GM21381 (cell line): Measurements from ENCODE around the gene GALK1.

ENCODE experiments used
- ATAC-seq: cut with Tn5 transposase; IDR thresholded peaks from one replicate; pipeline ENCODE4 v1.9.1; 2021; ENCODE audit warnings: mild to moderate bottlenecking, moderate library complexity; ENCODE audit not compliant: unreplicated experiment

Gene GALK1

DNA sequence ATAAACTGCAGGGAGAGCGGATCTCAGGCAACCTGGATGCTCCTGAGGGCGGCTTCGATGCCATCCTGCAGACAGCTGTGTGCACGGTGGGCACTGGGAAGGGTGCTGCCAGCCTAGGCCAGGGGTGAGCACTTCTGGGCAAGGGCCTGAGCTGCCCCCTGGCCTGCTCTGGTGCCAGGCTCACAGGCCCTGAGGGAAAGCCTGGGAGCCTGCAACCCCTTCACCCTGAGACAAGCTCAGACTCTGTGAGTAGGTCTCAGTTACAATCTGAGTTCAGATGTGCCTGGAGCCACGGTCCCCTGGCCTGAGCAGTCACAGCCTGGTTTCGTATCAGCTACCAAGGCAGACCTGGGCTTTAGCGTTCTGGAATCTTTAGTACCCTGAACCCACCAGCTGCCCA lies 35.6 kb downstream of the GALK1 start:
- no peak for ATAC-seq

DNA sequence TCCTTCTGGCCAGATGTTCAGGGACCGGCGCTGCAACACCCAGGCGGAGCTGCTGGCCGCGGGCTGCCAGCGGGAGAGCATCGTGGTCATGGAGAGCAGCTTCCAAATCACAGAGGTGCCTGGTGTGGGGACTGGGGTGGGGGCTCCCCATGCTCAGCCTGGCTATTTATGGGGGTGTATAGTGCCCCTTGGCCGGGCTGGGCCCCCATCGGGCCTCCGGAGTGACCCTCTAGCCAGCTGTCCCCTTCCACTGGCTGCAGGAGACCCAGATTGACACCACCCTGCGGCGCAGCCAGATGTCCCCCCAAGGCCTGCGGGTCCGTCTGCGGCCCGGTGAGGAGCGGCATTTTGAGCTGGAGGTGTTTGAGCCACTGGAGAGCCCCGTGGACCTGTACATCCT lies 37.6 kb downstream of the GALK1 start:
- no peak for ATAC-seq

DNA sequence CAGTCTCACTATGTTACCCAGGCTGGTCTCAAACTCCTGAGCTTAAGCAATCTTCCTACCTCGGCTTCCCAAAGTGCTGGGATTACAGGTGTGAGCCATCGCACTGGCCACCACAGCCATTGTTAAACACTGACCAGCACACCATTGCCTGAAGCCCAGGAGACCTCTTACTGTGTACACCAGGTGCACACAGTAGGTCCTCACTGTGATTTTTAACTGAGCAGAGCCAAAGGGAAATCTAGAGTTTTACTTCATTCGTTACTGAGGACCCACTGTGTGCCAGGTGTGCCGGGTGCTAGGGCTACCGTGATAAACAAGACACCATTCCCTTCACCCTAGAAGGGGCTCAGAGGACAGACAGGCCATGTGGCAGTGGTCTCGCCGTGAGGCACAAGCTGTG lies 39.5 kb downstream of the GALK1 start:
- ATAC-seq = no peak

DNA sequence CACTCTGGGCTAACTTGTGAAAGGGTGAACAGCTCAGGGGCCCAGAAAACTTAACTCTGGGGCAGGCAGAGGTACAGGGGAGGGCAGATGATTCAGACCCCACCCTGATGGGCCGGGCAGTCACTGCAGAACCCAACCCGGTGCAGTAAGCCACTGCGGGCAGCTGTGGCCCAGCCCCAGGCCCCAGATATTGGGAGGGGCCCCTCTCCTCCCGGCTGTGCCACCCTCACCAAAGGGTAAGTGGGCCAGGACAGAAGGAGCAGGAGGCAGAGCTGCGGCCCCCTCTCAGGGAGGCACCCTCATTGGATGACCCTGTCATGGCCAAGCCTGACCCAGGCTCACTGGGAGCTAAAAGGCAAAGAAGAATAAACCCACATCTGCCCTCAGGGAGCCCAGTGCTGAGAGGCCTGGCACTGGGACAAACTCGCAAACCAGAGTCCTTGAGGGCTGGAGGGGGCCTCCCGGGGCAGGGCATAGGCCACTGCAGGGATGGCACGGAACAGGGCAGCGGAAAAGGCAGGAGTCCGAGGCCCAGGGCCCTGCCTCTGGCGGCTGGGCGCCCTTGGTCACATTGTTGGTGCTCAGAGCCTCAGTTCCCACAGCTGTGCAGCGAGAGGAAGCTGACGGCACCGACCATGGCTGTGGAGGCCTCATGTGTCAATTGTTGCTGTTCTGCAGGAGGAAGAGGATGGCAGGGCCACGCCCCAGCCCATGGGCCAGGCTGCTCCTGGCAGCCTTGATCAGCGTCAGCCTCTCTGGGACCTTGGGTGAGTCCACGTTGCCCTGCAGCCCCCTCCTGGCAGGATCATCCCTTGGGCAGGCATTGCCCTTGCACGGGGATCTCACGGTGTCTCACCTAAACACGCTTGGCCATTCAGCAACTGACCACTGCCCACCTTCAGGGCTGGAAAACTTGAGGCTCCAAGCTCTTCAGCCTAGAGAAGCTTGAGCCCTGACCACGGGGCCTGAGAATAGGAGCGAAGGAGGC lies 40.7 kb downstream of the GALK1 start:
- no peak for ATAC-seq

DNA sequence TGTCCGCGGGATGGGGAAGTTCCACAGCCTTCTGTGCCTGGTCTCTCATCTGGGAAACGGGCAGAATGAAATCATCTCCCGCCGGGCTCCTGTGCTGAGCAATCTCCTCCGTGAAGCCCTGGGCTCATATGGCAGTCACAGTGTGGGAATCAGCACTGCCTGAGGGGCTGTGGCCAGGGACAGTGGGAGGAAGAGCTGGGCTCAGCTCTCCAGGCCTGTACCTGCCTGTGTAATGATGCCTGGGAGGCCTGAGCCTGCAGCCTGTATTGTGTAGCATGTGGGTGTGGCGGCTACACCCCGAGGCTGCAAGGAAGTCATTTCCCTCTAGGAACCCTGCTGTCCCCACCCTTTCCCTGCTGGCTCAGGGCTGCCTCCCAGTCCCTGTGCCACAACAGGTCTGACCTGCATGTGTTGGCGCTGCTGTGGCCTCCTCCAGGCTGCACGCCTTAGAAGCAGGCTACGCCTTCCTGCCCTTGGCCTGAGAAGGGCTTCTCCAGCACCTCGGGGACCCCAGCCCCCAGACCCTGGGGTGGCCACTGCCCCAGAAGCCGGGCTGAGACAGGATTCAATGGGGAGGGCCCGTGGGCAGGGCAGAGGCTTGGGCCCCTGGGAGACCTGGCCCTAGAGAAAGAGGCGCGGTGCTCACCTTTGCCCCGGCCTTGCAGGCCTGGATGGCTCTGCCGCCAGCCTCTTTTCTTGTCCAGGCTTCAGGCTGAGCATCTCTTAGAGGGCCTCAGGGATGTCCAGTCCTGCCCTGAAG lies 41.6 kb downstream of the GALK1 start:
- ATAC-seq = no peak

DNA sequence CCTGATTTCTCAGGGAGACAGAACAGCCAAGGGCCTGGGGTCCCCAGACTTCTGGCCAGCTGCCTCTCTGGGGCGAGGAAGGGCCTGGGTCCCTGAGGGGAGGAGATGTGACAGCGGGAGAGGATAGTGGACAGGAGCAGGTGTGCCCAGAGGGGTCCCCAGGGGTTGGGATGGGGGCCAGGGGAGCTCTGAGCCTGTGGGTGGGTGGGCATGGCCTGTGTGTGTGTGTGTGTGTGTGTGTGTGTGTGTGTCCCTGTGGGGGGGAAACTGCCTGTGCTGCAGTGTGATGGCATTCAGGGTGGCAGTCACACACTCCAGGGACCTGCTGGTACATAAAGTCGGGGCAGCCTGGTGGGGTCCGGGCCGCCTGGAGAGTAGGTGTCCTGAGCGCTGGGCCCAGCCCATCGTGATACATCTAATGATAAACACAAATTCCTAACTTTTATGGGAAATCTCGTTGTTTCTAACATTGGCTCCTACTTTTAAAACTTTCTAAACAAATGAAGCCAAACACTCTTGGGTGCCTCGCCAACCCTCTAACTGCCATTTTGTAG lies 42.4 kb downstream of the GALK1 start:
- ATAC-seq = no peak

DNA sequence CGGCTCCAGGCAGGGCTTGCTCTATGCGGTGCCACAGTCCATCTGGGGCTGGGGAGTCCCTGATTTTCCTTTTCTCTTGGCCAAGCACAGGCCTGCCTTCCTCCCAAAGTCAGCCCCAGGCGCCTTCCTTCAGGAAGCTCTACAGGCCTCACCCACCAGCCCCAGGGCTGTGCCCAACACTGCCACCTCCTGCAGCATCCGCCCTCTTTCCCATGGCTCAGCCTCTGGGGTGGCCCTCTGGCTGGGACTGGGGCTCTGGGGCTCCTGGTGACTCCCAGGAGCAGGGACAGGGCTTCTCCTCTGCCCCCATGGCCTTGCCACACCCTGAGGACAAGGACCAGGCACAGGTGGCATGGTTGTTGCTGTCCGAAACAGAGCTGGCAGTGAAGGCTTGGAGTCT lies 42.9 kb downstream of the GALK1 start:
- ATAC-seq = no peak

DNA sequence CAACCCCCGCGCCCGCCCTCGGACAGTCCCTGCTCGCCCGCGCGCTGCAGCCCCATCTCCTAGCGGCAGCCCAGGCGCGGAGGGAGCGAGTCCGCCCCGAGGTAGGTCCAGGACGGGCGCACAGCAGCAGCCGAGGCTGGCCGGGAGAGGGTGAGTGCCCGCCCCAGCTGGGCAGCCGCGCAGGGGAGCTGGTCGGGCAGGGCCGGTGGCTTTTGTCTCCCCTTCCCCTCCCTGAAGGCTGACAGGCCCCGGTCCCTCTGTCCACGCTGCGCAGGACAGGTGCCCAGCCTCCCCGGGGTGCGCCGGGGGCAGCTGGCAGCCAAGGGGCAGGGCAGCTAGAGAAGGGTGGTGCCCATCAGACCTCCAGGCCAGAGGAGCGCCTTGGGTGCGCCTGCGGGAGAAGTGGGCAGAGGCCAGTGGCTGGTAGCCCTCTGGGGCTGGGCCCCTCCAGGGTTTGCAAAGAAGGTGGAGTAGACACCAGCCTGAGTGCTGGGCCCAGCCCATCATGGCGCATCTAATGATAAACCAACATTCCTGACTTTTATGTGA lies 43.5 kb downstream of the GALK1 start:
- no peak for ATAC-seq

DNA sequence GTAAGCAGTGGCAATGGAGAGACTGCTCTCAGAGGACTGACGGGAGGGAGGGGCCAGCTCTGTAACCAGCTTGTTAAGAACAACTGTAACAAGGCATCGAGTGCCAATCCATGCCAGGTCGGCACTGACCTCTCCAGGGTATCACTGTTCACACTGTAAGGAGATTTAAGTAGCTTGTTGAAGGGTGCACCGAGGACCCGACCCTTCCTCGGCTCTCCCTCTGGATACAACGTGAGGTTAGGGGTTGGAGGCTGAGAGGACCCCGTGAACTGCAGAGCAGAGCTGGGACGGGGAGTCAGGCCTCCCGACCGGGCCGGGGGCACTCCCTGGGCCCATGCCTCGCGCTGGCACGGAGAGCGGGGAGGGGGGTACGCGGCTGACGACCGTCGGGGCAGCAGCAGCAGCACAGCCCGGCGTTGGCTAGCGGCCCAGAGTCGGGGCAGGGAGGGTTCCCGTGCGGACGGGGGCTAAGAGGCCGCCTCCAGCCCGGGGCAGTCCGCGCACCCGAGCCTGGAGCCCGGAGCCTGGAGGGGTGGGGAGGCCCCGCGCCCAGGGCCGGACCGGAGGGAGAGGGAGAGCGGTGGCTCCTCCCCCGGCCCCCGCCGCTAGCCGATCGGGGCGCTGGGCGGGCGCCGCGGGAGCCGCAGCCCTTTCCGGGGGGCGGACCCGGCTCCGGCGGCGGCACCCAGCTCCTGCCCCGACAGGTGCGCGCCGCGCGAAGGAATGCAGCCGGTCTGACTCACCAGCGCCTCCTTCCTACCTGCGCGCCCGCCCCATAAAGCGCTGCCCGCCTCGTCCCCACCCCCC lies 44.1 kb downstream of the GALK1 start, which contains the start of gene ITGB4:
TSS of gene ITGB4 (plus strand) at position 804 of the 807 bp plus-strand sequence. CDS start 3,245 bp downstream, outside the sequence.
- no peak for ATAC-seq

DNA sequence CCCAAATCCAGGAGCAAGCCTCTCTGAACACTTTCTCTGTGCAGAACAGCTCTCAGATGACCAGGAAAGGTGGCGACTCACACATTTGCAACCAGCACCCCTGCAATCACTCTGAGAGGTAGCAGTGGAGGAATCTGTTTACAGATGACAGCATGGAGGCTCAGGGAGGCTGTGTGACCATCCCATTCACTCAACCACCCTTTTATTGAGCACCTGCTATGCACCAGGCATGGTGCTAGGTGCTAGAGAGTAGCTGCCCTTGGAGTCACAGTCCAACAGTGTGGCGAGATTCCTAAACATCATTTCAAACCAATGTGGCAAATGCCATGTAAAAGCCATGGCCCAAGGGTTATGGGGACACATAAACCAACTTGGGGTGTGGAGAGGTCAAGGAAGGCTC lies 45.3 kb downstream of the GALK1 start:
- ATAC-seq = no peak

DNA sequence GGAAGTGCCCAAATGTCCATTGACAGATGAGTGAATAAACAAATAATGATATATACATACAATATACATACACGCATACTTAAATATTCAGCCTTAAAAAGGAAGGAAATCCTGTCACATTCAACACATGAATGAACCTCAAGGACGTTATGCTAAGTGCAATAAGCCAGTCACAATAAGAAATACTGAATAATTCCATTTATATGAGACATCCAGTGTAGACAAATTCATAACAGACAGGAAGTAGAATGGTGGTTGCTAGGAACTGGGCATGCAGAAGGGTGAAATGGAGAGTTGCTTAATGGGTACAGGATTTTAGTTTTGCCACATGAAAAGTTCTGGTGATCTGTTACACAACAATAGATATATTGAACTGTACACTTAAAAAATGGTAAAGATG lies 52.5 kb downstream of the GALK1 start:
- no peak for ATAC-seq
